SJSA1 (cell line): Measurements from ENCODE around the gene TMC1. TPM values are rescaled to one million over a fixed set of nuclear protein-coding genes. Genes with fewer than 3 reads are reported as not detected.
A peak's percentile ranks its signal among the peaks of the same experiment; 100 is the strongest.

ENCODE experiments used
- DNase-seq, 2 experiments: peaks; one replicate each; pipeline ENCODE4 v3.0.0-alpha.2; 2015 to 2020; ENCODE audit warnings: low spot score in 2 of 2, low read depth in 1 of 2
- H3K27ac ChIP-seq: fragments of 250-450 bp; sonication (Bioruptor Pico); 2 replicates; pipeline ENCODE4 v1.5.1; 2020; ENCODE audit warnings: mild to moderate bottlenecking, moderate library complexity
- H3K27me3 ChIP-seq: fragments of 250-450 bp; sonication (Bioruptor Pico); replicated peaks from 2 replicates; pipeline ENCODE4 v1.5.1; 2020; ENCODE audit warnings: mild to moderate bottlenecking, moderate library complexity
- H3K36me3 ChIP-seq: fragments of 250-450 bp; sonication (Bioruptor Pico); 2 replicates; pipeline ENCODE4 v1.5.1; 2020; ENCODE audit warnings: mild to moderate bottlenecking
- H3K4me1 ChIP-seq: fragments of 250-450 bp; sonication (Bioruptor Pico); replicated peaks from 2 replicates; pipeline ENCODE4 v1.6.1; 2021; ENCODE audit warnings: mild to moderate bottlenecking
- H3K4me3 ChIP-seq: fragments of 250-450 bp; sonication (Bioruptor Pico); 2 replicates; pipeline ENCODE4 v1.5.1; 2020; ENCODE audit warnings: mild to moderate bottlenecking
- H3K9me3 ChIP-seq: fragments of 250-450 bp; sonication (Bioruptor Pico); replicated peaks from 2 replicates; pipeline ENCODE4 v1.5.1; 2020; ENCODE audit warnings: mild to moderate bottlenecking
- total RNA-seq: library from RNA; depleted of rRNA; stranded (reverse); fragments of >200 nt; shearing (Covaris generic); gene quantifications from 2 replicates; pipeline ENCODE4 v1.2.3, GENCODE V29; 2014; rRNA removed

The TMC1 gene
- total RNA-seq, 1 experiment from 2014 or later: 0.84 TPM

- H3K9me3 ChIP-seq: no peaks in the 10 kb centered on the region
Measured at GRCh38 chr9:72864327-72864726, 342.9 kb downstream of the TMC1 start.

DNA sequence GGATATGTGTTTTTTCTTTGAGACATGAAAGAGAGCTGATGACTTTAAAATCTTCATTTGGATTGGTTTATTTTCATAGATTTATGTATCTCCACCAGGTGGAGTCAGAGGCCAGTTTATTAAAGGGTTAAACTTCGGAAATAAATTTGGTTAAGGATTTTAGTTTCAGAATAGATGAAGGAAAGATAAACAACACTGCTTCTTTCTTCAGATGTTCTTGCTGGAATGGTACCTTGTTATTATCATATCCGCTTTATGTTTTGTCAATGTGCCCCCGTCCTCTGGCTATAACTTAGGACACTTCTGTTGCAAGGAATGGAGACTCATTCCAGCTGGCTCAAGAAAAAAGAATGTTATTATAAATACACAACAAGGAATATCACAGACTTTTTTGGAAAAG lies 350.3 kb downstream of the TMC1 start:
- no peak overlapping the region for H3K4me3 ChIP-seq
- H3K27me3 ChIP-seq: no peaks in the 10 kb centered on the region; the same call in 1 of the 2 replicates
- H3K9me3 ChIP-seq: no peaks in the 10 kb centered on the region
- H3K36me3 ChIP-seq: no peaks in the 10 kb centered on the region
- DNase-seq: peak in 1 of 2 experiments; percentile 24
- H3K4me1 ChIP-seq: no peaks in the 10 kb centered on the region
- H3K27ac ChIP-seq: no peak overlapping the region

More at GRCh38 chr9:72864327-72864726, 342.9 kb downstream of the TMC1 start:
- H3K4me3 ChIP-seq: no peak overlapping the region
- H3K4me1 ChIP-seq: no peaks in the 10 kb centered on the region
- no peak overlapping the region for H3K27ac ChIP-seq
- no peaks in the 10 kb centered on the region; the same call in 1 of the 2 replicates for H3K27me3 ChIP-seq
- no peaks in the 10 kb centered on the region for H3K36me3 ChIP-seq
- no peak for DNase-seq

DNA sequence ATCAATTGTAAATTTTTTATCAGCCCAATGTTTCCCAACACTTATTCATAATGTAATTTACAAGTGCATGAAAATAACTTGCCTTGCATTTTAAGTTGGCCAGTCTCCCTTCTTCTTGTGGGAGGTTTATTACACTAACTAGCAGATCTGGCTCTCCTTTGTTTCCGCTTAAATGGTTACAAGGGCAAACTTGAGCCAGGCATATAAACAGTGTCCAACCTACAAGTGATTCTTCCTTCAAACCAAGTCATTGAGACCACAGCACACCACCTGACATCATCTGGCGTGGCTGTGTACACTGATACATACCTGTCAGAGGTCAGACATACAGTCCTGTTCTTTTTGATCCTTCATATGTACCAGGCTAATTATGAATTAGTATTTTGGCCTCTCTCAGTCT lies 351.3 kb downstream of the TMC1 start:
- Histone ChIP-seq H3K36me3 (no peaks in the 10 kb centered on the region), H3K27ac (no peak overlapping the region), H3K9me3 (no peaks in the 10 kb centered on the region), H3K4me1 (no peaks in the 10 kb centered on the region), H3K4me3 (no peak overlapping the region), H3K27me3 (no peaks in the 10 kb centered on the region)
- DNase-seq: no peak

DNA sequence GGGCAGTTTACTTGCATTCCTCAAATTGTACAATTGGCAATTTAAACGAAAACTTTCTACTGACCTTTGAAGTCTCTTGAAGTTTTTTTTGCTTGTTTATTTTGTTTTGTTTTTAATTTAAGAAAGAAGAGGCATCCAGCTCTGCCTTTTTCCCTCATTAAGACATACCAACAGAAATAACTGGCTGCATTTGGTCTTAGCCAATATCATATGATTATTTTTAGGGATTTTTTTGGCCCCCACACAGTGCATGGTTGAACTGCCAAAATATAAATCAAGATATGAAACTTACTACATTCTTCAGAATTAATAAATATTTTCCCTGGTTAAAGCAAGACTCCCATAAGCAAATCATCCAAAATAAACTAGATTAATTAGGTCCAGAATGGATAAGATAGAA lies 352.0 kb downstream of the TMC1 start:
- no peak overlapping the region for H3K4me3 ChIP-seq
- no peaks in the 10 kb centered on the region for H3K27me3 ChIP-seq
- H3K9me3 ChIP-seq: no peaks in the 10 kb centered on the region
- no peak overlapping the region for H3K27ac ChIP-seq
- no peaks in the 10 kb centered on the region for H3K36me3 ChIP-seq
- no peak for DNase-seq
- no peaks in the 10 kb centered on the region for H3K4me1 ChIP-seq

DNA sequence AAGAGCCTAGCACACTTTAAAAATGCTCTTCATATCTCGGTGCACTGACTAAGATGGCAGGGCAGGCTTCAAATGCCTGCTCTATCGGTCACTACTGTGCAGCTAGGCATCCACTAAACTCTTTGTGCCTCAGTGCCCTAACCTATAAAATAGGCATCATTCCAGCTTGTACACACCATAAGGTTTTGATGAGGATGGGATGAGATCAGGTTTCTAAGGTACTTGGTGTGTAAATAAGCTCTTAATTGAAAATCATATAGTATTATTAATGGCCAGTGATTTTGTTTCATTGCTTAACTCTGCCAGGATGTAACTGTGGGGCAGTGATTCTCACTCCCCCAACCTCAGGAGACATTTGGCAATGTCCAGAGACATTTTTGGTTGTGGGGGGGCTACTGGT lies 352.9 kb downstream of the TMC1 start:
- no peak overlapping the region for H3K4me3 ChIP-seq

DNA sequence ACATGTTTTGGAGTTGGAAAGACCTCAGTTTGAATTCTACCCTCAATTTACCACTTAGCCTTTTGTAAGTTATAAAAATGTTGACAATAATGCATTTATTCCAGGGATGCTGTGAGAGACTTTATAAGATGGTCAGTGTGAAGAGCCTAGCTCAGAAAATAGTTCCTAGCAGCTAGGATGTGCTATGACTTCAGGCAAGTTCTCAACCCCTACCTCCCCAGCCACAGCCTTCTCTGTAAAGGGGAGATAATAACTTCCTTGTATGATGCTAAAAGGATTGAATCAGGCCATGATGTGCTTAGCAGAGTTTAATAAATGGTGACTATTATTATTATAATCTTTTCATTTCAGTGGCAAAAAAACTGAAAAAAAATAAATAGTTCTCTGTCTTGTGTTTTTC lies 353.8 kb downstream of the TMC1 start:
- Histone ChIP-seq H3K4me3 (no peak overlapping the region), H3K9me3 (no peaks in the 10 kb centered on the region), H3K27ac (no peak overlapping the region), H3K4me1 (no peaks in the 10 kb centered on the region), H3K27me3 (no peaks in the 10 kb centered on the region), H3K36me3 (no peaks in the 10 kb centered on the region)
- no peak for DNase-seq

More for the DNA sequence above, 352.9 kb downstream of the TMC1 start:
- Histone ChIP-seq H3K27ac (no peak overlapping the region), H3K4me1 (no peaks in the 10 kb centered on the region), H3K9me3 (no peaks in the 10 kb centered on the region), H3K27me3 (no peaks in the 10 kb centered on the region), H3K36me3 (no peaks in the 10 kb centered on the region)
- no peak for DNase-seq

DNA sequence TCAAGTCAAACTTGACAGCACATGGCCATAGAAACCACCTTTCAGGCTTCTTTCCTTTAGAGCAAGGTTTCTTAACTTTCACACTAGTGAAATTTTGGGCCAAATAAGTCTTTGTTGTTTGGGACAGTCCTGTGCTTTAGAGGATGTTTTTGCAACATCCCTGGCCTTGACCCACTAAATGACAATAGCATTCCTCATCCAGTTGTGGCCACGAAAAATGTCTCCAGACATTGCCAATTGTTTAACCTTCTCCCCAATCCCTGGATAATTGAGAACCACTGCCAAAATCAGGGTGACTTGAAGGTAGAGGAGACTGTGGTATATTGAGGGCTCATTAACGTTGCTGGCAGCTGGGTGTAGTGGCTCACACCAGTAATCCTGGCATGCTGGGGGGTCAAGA lies 359.4 kb downstream of the TMC1 start:
- Histone ChIP-seq H3K4me1 (no peaks in the 10 kb centered on the region), H3K36me3 (no peaks in the 10 kb centered on the region), H3K9me3 (no peaks in the 10 kb centered on the region), H3K27ac (no peak overlapping the region), H3K27me3 (no peaks in the 10 kb centered on the region), H3K4me3 (no peak overlapping the region)
- DNase-seq: no peak

DNA sequence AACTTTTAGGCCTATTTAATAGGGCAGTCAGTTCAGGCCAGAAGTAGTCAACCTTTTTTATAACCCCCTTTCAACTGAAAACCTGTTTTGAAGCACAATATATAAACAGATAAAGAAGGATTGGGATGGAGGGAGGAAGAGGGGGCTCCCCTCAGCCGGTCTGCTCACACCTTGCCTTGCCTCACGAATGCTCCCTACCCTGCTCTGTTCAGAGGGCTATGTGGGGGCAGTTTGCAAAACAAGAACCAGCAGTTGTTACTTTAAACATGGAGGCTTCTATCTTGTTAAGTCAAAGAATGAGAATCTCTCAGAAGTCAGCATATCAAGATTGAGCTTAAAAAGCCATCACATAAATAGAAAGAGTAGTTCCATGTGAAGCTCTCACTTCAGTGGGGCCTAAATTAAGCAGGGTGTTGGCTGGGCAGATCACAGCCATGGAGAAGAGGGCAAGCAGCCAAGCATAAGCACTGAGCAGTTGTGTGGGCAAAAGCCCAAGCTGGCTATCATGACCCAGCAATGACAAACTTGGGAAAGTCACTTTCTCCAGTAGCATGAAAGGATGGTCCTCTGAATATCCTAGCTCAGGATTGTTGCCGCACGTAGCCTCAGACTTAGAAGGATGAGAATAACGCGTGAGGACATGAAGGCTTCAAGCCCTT lies 360.8 kb downstream of the TMC1 start:
- Histone ChIP-seq H3K9me3 (no peaks in the 10 kb centered on the region), H3K36me3 (no peaks in the 10 kb centered on the region), H3K4me3 (no peak overlapping the region), H3K4me1 (no peaks in the 10 kb centered on the region), H3K27ac (no peak overlapping the region), H3K27me3 (no peaks in the 10 kb centered on the region)
- no peak for DNase-seq

GRCh38 chr9:72883875-72884274 lies 362.5 kb downstream of the TMC1 start:
- H3K4me1 ChIP-seq: no peaks in the 10 kb centered on the region
- H3K4me3 ChIP-seq: no peak overlapping the region
- H3K36me3 ChIP-seq: no peaks in the 10 kb centered on the region
- H3K27ac ChIP-seq: no peak overlapping the region
- no peaks in the 10 kb centered on the region for H3K9me3 ChIP-seq
- no peak for DNase-seq
- H3K27me3 ChIP-seq: no peaks in the 10 kb centered on the region

DNA sequence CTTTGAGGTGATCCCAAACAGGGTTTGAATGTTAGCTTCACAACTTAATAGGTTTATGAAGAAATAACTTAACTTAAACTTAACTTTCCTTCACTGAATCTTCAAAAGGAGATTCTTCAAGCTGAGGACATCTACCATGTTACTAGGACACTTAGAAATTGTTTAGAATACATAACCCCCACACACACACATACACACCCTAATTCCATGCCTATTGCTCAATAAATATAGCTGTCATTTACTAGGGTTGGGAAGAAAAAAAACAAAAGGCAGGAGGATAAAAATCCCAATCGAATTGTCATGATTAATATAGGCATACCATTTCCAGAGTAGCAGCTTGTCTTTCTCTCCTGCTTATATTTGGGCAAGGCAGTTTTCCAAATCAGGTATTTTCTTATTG lies 363.1 kb downstream of the TMC1 start:
- Histone ChIP-seq H3K4me3 (no peak overlapping the region), H3K4me1 (no peaks in the 10 kb centered on the region), H3K36me3 (no peaks in the 10 kb centered on the region), H3K9me3 (no peaks in the 10 kb centered on the region), H3K27ac (no peak overlapping the region), H3K27me3 (no peaks in the 10 kb centered on the region)
- DNase-seq: no peak

Other genes with a start within 250 kb of the TMC1 start
- gene ZFAND5, start 156.4 kb upstream of the TMC1 start, total RNA-seq: 47.4 and 90.3 TPM in 2 replicates